H9 (cell line): ENCODE data around the gene BEGAIN. TPM values are rescaled to one million over a fixed set of nuclear protein-coding genes. Genes with fewer than 3 reads are reported as not detected.

Experiments used
- DNase-seq: peaks from one replicate; pipeline ENCODE4 v3.0.0-alpha.2; 2017
- H2AFZ ChIP-seq: one replicate; pipeline ENCODE4 v1.6.1; 2013; ENCODE audit warnings: mild to moderate bottlenecking, low read length, control low read depth, moderate library complexity
- H2AK5ac ChIP-seq: 2 replicates; pipeline ENCODE4 v1.6.1; 2013; ENCODE audit warnings: low read length, control low read depth, mixed read lengths; ENCODE audit not compliant: insufficient read length
- H2BK120ac ChIP-seq: one replicate; pipeline ENCODE4 v1.6.1; 2013; ENCODE audit warnings: low read depth, mild to moderate bottlenecking, low read length, control low read depth, inconsistent platforms; ENCODE audit not compliant: poor library complexity, severe bottlenecking
- H2BK12ac ChIP-seq: 2 replicates; pipeline ENCODE4 v1.6.1; 2013; ENCODE audit warnings: low read length, control low read depth, mixed read lengths, low read depth; ENCODE audit not compliant: insufficient read length
- H2BK15ac ChIP-seq: 2 replicates; pipeline ENCODE4 v1.6.1; 2013; ENCODE audit warnings: low read depth, low read length, control low read depth
- H2BK20ac ChIP-seq: one replicate; pipeline ENCODE4 v1.6.1; 2013; ENCODE audit warnings: low read depth, mild to moderate bottlenecking, low read length, control low read depth, inconsistent platforms; ENCODE audit not compliant: poor library complexity, severe bottlenecking
- H2BK5ac ChIP-seq: 2 replicates; pipeline ENCODE4 v1.6.1; 2013; ENCODE audit warnings: low read length, control low read depth, mixed read lengths; ENCODE audit not compliant: insufficient read length
- H3K14ac ChIP-seq: 2 replicates; pipeline ENCODE4 v1.6.1; 2013; ENCODE audit warnings: low read length, control low read depth; ENCODE audit not compliant: insufficient read depth
- H3K18ac ChIP-seq: 2 replicates; pipeline ENCODE4 v1.6.1; 2013; ENCODE audit warnings: low read depth, mild to moderate bottlenecking, mixed read lengths, low read length, control low read depth; ENCODE audit not compliant: insufficient read length
- H3K23ac ChIP-seq: 2 replicates; pipeline ENCODE4 v1.6.1; 2013; ENCODE audit warnings: low read length, control low read depth, mixed read lengths, low read depth; ENCODE audit not compliant: insufficient read length
- H3K23me2 ChIP-seq: 2 replicates; pipeline ENCODE4 v1.6.1; 2013; ENCODE audit warnings: low read depth, mild to moderate bottlenecking, mixed read lengths, low read length, control low read depth; ENCODE audit not compliant: insufficient read length, poor library complexity, severe bottlenecking
- H3K27ac ChIP-seq: 2 replicates; pipeline ENCODE4 v1.5.1; 2013; ENCODE audit warnings: low read length, control low read depth, mixed read lengths, low read depth; ENCODE audit not compliant: insufficient read length
- H3K27me3 ChIP-seq: 2 replicates; pipeline ENCODE4 v1.6.1; 2013; ENCODE audit warnings: low read length, control low read depth, inconsistent platforms; ENCODE audit not compliant: insufficient read depth
- H3K4ac ChIP-seq: 2 replicates; pipeline ENCODE4 v1.6.1; 2013; ENCODE audit warnings: low read depth, mild to moderate bottlenecking, control low read depth, inconsistent platforms, low read length, moderate library complexity
- H3K4me1 ChIP-seq: 2 replicates; pipeline ENCODE4 v1.6.1; 2013; ENCODE audit warnings: low read length, control low read depth, inconsistent platforms; ENCODE audit not compliant: insufficient read depth
- H3K4me2 ChIP-seq: 2 replicates; pipeline ENCODE4 v1.6.1; 2013; ENCODE audit warnings: low read length, control low read depth, mixed read lengths; ENCODE audit not compliant: insufficient read length, insufficient read depth
- H3K56ac ChIP-seq: 2 replicates; pipeline ENCODE4 v1.6.1; 2013; ENCODE audit warnings: low read depth, mild to moderate bottlenecking, mixed read lengths, low read length, control low read depth; ENCODE audit not compliant: insufficient read length
- H3K79me1 ChIP-seq: 2 replicates; pipeline ENCODE4 v1.6.1; 2013; ENCODE audit warnings: low read depth, mild to moderate bottlenecking, moderate library complexity, low read length, control low read depth, inconsistent platforms; ENCODE audit not compliant: insufficient read depth, poor library complexity, severe bottlenecking
- H3K79me2 ChIP-seq: 2 replicates; pipeline ENCODE4 v1.6.1; 2013; ENCODE audit warnings: low read length, control low read depth, inconsistent platforms; ENCODE audit not compliant: insufficient read depth
- H3K9ac ChIP-seq: 2 replicates; pipeline ENCODE4 v1.6.1; 2013; ENCODE audit warnings: low read length, control low read depth, mixed read lengths; ENCODE audit not compliant: insufficient read length; ENCODE audit errors: extremely low read depth
- H3K9me3 ChIP-seq: one replicate; pipeline ENCODE4 v1.6.1; 2013; ENCODE audit warnings: low read depth, low read length, inconsistent platforms; ENCODE audit not compliant: control insufficient read depth
- H3T11ph ChIP-seq: one replicate; pipeline ENCODE4 v1.6.1; 2013; ENCODE audit warnings: mild to moderate bottlenecking, low read length, control low read depth, inconsistent platforms
- H4K20me1 ChIP-seq: one replicate; pipeline ENCODE4 v1.6.1; 2013; ENCODE audit not compliant: control insufficient read depth, insufficient read length, insufficient read depth
- H4K5ac ChIP-seq: 2 replicates; pipeline ENCODE4 v1.6.1; 2013; ENCODE audit warnings: low read depth, mild to moderate bottlenecking, mixed read lengths, low read length, control low read depth; ENCODE audit not compliant: insufficient read length
- H4K8ac ChIP-seq: replicated peaks from 2 replicates; pipeline ENCODE4 v1.6.1; 2013; ENCODE audit warnings: low read length, control low read depth, mixed read lengths, low read depth; ENCODE audit not compliant: insufficient read length
- H4K91ac ChIP-seq: 2 replicates; pipeline ENCODE4 v1.6.1; 2013; ENCODE audit warnings: low read depth, mild to moderate bottlenecking, moderate library complexity, mixed read lengths, low read length, control low read depth; ENCODE audit not compliant: insufficient read length
- H3K27ac Mint-ChIP-seq, 3 experiments: 2 replicates in 2 of 3; 3 replicates in 1 of 3; pipeline ENCODE4 v1.8.0; 2020 to 2021; ENCODE audit warnings: mixed read lengths in 3 of 3, mild to moderate bottlenecking in 1 of 3, moderate library complexity in 1 of 3
- H3K27me3 Mint-ChIP-seq: 2 replicates; pipeline ENCODE4 v1.8.0; 2021; ENCODE audit warnings: low read depth, mild to moderate bottlenecking, moderate library complexity, mixed read lengths
- H3K36me3 Mint-ChIP-seq, 3 experiments: 2 replicates in 2 of 3; 3 replicates in 1 of 3; pipeline ENCODE4 v1.8.0; 2020 to 2021; ENCODE audit warnings: low read depth in 3 of 3, mixed read lengths in 3 of 3; ENCODE audit not compliant: insufficient read depth in 1 of 3
- H3K4me1 Mint-ChIP-seq, 2 experiments: 2 replicates each; pipeline ENCODE4 v1.8.0; 2020; ENCODE audit warnings: mixed read lengths in 2 of 2
- H3K4me3 Mint-ChIP-seq, 2 experiments: 2 replicates in 1 of 2; 3 replicates in 1 of 2; pipeline ENCODE4 v1.8.0; 2020 to 2021; ENCODE audit warnings: mild to moderate bottlenecking in 2 of 2, mixed read lengths in 2 of 2, moderate library complexity in 1 of 2
- H3K9me3 Mint-ChIP-seq, 2 experiments: 2 replicates in 1 of 2; 3 replicates in 1 of 2; pipeline ENCODE4 v1.8.0; 2020; ENCODE audit warnings: mild to moderate bottlenecking in 2 of 2, mixed read lengths in 2 of 2, moderate library complexity in 1 of 2
- WGBS: extraction: QIAGEN DNeasy Blood & Tissue Kit; methylation state at CpG from one replicate; pipeline ENCODE4 v1.1.7; 2013; ENCODE audit warnings: missing lambda C conversion rate, low lambda C conversion rate, mixed read lengths; ENCODE audit not compliant: insufficient read length; ENCODE audit errors: extremely low coverage; 5-methylcytosine and 5-hydroxymethylcytosine counted together
- total RNA-seq: library from RNA; stranded (reverse); gene quantifications from 2 replicates; pipeline ENCODE4 v1.2.1, GENCODE V29; 2021
- TF ChIP-seq, protein P1 (sequence below): fragments of 200-600 bp; sonication (generic); conservative IDR thresholded peaks from 3 replicates; pipeline ENCODE4 v1.8.0; 2021; ENCODE audit warnings: antibody characterized with exemption, mild to moderate bottlenecking

BEGAIN gene
- total RNA-seq, 1 experiment from 2014 or later = 2.6 TPM

DNA sequence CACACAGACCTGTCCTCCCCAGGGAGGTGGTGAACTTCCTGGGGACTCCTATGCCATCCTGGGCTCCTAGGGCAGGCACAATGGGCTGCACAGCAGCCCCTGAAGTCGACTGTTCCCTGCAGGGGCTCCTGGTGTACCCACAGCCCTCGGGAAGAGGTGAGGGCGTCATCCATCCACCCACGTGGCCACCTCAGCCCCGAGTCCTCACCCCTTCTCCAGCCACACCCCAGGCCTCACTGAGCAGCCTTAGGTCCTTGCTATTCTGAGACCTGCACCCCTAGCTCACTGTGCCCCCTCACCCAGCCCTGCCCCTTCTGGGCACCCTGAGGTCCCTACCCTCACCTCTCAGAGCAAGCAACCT lies 38.9 kb downstream of the BEGAIN start:
- H3K9ac ChIP-seq = no peak overlapping the region
- H4K20me1 ChIP-seq = no peaks in the 10 kb centered on the region
- no peak overlapping the region for H3K23ac ChIP-seq
- H2AFZ ChIP-seq = no peak overlapping the region
- no peak overlapping the region for H4K8ac ChIP-seq
- Mint-ChIP-seq H3K4me1 (peaks cover 8 to 12% of the 10 kb centered on the region in 2 experiments), H3K9me3 (no peaks in the 10 kb centered on the region; a peak in 1 of 5 replicates), H3K36me3 (no peaks in the 10 kb centered on the region), H3K27ac (no peak overlapping the region), H3K27me3 (peaks cover 2% of the 10 kb centered on the region; the same call in 1 of the 2 replicates), H3K4me3 (no peak overlapping the region)
- H3K23me2 ChIP-seq = no peaks in the 10 kb centered on the region
- no peak overlapping the region for H2BK120ac ChIP-seq
- H2BK12ac ChIP-seq = no peak overlapping the region
- H2BK20ac ChIP-seq = no peak overlapping the region
- H4K5ac ChIP-seq = no peak overlapping the region
- no peak overlapping the region for H3K18ac ChIP-seq
- H3K9me3 ChIP-seq = no peaks in the 10 kb centered on the region
- no peaks in the 10 kb centered on the region for H3K79me2 ChIP-seq
- peaks cover 3% of the 10 kb centered on the region; the same call in 1 of the 2 replicates for H3K4me1 ChIP-seq
- H4K91ac ChIP-seq = no peak overlapping the region
- H3K14ac ChIP-seq = no peak overlapping the region
- no peaks in the 10 kb centered on the region for H3K79me1 ChIP-seq
- H3K56ac ChIP-seq = no peak overlapping the region
- H3K4me2 ChIP-seq = no peak overlapping the region
- TF ChIP-seq, protein P1, sequence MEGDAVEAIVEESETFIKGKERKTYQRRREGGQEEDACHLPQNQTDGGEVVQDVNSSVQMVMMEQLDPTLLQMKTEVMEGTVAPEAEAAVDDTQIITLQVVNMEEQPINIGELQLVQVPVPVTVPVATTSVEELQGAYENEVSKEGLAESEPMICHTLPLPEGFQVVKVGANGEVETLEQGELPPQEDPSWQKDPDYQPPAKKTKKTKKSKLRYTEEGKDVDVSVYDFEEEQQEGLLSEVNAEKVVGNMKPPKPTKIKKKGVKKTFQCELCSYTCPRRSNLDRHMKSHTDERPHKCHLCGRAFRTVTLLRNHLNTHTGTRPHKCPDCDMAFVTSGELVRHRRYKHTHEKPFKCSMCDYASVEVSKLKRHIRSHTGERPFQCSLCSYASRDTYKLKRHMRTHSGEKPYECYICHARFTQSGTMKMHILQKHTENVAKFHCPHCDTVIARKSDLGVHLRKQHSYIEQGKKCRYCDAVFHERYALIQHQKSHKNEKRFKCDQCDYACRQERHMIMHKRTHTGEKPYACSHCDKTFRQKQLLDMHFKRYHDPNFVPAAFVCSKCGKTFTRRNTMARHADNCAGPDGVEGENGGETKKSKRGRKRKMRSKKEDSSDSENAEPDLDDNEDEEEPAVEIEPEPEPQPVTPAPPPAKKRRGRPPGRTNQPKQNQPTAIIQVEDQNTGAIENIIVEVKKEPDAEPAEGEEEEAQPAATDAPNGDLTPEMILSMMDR = no peak
- no peak overlapping the region for H2AK5ac ChIP-seq
- no peak overlapping the region for H3K27ac ChIP-seq
- H3T11ph ChIP-seq = no peak overlapping the region
- no peak overlapping the region for H3K4ac ChIP-seq
- WGBS = no CpG with 5 or more reads among the region's 5 CpGs
- no peaks in the 10 kb centered on the region for H3K27me3 ChIP-seq
- H2BK5ac ChIP-seq = no peak overlapping the region
- no peak overlapping the region for H2BK15ac ChIP-seq
- no peak for DNase-seq
